HG03159 (cell line): Measurements from ENCODE around the gene SPDYE3.
"Not testable (repeated sequence)": the region's sequence is repeated elsewhere in the genome, so short reads cannot be mapped to it uniquely, and the experiment has no call there.

Experiments used
- ATAC-seq: cut with Tn5 transposase; IDR thresholded peaks from one replicate; pipeline ENCODE4 v1.9.1; 2021; ENCODE audit warnings: mild to moderate bottlenecking, moderate library complexity; ENCODE audit not compliant: unreplicated experiment

SPDYE3 gene

GRCh38 chr7:100348805-100349204 is 41.3 kb downstream of the SPDYE3 start:
- ATAC-seq = no peak

GRCh38 chr7:100349757-100350156 is 42.3 kb downstream of the SPDYE3 start:
- ATAC-seq = no peak

GRCh38 chr7:100351657-100352058 is 44.2 kb downstream of the SPDYE3 start:
- ATAC-seq = no peak

GRCh38 chr7:100352230-100352781 is 44.8 kb downstream of the SPDYE3 start:
- not testable (repeated sequence) for ATAC-seq

- no peak for ATAC-seq
These were observed 45.6 kb downstream of the SPDYE3 start for GRCh38 chr7:100352984-100353684.

GRCh38 chr7:100353685-100354330 is 46.3 kb downstream of the SPDYE3 start:
- ATAC-seq = no peak

GRCh38 chr7:100356416-100357068 is 49.0 kb downstream of the SPDYE3 start:
- ATAC-seq = no peak

GRCh38 chr7:100357131-100357561 is 49.6 kb downstream of the SPDYE3 start:
- no peak for ATAC-seq

- ATAC-seq = no peak
These were observed 50.7 kb downstream of the SPDYE3 start, which contains the start of gene PILRB for GRCh38 chr7:100358027-100358856. Gene PILRB, plus strand, starts transcription at chr7:100358117. Its CDS starts 186 bp downstream, at chr7:100358303.

GRCh38 chr7:100358857-100359212 is 51.3 kb downstream of the SPDYE3 start:
- no peak for ATAC-seq

GRCh38 chr7:100360135-100360854 is 52.8 kb downstream of the SPDYE3 start:
- no peak for ATAC-seq

GRCh38 chr7:100363098-100363497 is 55.6 kb downstream of the SPDYE3 start:
- no peak for ATAC-seq

- not testable (repeated sequence) for ATAC-seq
These were observed 56.3 kb downstream of the SPDYE3 start for GRCh38 chr7:100363797-100364196.

GRCh38 chr7:100364480-100364879 is 57.0 kb downstream of the SPDYE3 start:
- ATAC-seq = no peak

- ATAC-seq = not testable (repeated sequence)
These were observed 58.5 kb downstream of the SPDYE3 start for GRCh38 chr7:100365998-100366367.

GRCh38 chr7:100366411-100367250 is 59.1 kb downstream of the SPDYE3 start:
- ATAC-seq = no peak

GRCh38 chr7:100367251-100367620 is 59.7 kb downstream of the SPDYE3 start:
- ATAC-seq = no peak

GRCh38 chr7:100367676-100368613 is 60.4 kb downstream of the SPDYE3 start:
- no peak for ATAC-seq
